GM19193 (cell line): ENCODE results near the gene PHB1.

Source experiments
- POLR2A ChIP-seq: IDR thresholded peaks from 4 replicates; pipeline ENCODE4 v1.6.1; 2011; ENCODE audit not compliant: insufficient read depth, insufficient read length; ENCODE audit errors: extremely low read depth

The PHB1 gene

DNA sequence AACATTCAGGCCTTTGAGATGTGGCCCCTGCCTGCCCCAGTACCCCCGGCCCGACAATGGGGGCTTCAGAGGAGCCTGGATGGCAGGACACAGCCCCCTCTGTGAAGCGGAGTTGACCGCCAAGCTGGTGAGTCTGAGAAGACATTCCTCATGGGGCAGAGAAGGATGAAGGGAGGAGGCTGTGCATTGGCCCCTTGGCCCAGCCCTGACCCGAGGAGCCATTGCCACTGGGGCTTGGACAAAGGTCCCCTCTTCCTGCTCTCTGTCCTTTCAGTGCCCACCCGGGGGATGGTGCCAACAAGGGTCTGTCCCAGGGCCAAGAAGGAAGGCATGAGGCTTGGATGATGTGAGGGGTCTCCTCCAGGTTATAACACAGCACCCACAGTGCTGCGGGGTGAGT, 30.9 kb upstream of the PHB1 start:
- TF ChIP-seq POLR2A, result no peak

DNA sequence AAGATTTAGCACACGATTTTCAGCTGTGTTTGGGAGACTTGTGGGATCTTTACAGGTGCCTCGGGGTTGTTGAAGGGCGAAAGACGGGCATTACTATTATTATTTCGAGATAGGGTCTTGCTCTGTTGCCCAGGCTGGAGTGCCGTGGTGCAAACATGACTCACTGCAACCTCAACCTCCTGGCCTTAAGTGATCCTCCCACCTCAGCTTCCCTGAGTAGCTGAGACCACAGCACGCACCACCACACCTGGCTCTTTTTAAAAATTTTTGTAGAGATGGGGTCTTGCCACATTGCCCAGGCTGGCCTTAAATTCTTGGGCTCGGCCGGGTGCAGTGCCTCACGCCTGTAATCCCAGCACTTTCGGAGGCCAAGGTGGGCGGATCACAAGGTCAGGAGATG, 29.7 kb upstream of the PHB1 start:
- TF ChIP-seq POLR2A, result no peak

DNA sequence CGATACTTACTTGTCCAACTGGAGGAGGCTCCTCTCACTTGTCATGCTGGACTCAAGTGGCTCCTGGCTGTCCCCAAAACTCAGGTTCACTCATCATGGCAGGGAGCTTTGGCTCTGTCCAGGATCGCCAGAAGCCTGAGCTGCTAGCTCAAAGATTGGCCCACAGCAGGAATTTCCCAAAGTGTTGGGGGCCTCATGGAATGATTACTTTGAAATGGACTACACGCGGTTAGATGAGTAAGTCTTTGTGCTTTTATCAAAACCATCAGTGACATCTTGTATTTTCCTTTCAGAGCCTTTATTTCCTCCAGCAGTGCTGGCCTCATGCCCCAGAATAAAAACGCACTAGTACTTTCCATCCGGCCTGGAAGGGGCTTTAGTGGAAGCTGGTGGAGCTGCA, 29.2 kb upstream of the PHB1 start:
- no peak for TF ChIP-seq POLR2A

DNA sequence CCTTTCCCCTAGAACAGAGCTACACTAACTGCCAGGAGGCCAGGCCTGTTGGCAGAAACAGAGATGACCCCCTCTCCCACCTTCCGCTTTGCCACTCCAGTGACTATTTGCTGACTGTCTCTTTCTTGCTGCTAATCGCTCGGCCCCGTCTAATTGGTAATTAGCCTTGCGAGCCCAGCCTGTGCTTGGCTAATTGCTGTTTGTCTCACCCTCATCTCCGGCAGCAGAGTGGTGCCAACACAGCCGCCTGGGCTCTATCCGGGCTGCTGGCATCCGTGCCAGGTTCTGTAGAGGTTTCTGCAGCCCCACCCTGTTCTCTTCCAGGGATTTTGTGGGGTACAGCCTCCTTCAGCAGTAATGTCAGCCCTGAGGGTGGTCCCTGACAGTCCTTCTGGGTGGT, 27.4 kb upstream of the PHB1 start:
- no peak for TF ChIP-seq POLR2A

DNA sequence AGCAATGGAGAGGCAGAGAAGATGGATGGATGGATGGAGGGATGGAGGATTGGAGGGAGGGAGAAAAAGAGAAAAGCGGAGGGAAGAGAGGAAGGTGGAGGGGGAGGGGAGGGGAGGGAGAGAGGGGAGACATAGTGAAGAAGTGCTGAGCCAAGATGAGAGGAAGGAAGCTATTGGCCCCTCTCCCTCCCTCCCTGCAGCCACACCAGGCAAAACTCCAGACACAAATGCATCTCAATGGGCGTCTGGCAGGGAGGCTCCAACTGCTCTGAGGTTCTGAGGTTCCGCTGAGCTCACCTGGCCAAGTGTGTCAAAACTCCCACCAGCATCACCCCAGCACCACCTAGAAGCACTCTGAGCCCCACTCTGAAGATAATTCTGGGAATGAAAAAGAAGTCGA, 26.9 kb upstream of the PHB1 start:
- TF ChIP-seq POLR2A, result no peak

DNA sequence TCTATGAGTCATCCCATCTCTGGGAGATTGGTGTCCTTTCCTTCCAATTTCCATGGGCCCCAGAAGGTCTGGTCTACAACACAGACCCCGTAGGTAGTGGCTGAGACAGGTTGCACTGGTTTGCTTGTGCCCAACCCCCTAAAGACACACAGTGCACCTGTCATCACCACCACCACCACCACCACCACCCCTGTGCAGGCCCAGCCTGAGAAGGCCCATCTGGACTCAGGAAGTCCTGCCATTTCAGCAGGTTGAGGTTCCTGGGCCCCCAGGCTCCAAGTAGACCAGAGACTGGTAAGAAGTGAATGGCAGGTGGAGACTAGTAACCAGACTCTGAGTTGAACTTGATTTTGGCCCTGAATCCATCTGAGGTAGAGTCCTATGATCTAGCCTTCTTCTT, 25.9 kb upstream of the PHB1 start:
- TF ChIP-seq POLR2A, result no peak

DNA sequence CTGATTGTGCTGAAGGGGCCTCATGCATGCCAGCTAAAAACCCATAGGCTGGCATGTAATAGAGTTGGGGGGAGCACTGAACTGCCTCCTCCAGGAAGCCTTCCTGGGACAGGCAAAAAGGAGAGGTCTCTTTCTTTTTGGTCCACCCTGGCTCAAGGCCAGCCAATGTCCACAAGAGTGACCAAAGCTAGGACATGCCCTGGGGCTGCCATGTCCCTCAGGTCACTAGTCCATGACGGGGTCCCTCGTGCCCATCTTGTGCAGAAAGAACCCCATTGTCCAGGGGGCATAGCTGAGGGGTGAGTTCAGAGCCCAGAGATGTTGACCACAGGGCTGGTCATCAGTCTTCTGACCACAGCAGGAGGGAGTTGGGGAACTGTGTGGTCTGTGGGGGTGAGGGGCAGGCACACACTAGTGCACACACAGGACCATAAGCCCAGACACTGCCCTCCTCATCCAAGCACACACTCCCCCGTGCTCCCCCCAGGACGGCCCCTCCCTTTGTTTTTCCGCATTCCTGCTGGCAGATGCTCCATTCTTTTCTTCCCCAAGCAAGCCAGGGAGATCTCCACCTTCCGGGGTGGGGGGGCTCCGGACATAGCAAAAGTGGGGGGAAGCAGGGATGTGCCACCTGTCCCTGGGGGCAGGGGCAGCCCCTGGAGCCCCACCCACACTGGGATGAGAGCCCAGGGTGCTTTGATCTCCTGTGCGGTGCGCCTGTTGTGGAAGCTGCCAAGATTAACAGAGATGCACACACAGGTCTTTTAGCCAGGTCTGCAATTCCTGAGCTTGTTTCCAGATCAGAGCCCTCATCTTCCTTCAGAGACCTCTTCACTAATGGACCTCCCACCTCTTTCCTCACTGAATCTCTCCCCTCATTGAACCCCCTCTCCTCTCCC, 25.2 kb upstream of the PHB1 start:
- no peak for TF ChIP-seq POLR2A

DNA sequence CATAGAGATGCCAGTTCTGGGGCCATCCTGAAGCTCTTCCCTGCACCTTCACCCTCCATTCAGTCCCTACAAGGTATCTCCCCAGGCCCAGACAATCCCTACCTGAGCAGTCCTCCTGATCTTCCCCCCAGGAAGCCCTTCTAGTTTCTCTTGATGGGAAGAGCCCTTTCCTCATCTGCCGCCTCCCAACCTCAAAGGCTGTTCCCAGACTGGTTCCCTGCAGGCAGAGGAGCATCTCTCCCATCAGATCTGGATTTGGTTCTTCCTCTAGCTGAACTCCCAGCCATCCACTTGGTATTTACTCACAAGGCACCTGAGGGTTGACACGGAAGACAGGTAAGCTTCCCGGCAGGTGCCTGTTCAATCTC, 24.6 kb upstream of the PHB1 start:
- TF ChIP-seq POLR2A, result no peak

DNA sequence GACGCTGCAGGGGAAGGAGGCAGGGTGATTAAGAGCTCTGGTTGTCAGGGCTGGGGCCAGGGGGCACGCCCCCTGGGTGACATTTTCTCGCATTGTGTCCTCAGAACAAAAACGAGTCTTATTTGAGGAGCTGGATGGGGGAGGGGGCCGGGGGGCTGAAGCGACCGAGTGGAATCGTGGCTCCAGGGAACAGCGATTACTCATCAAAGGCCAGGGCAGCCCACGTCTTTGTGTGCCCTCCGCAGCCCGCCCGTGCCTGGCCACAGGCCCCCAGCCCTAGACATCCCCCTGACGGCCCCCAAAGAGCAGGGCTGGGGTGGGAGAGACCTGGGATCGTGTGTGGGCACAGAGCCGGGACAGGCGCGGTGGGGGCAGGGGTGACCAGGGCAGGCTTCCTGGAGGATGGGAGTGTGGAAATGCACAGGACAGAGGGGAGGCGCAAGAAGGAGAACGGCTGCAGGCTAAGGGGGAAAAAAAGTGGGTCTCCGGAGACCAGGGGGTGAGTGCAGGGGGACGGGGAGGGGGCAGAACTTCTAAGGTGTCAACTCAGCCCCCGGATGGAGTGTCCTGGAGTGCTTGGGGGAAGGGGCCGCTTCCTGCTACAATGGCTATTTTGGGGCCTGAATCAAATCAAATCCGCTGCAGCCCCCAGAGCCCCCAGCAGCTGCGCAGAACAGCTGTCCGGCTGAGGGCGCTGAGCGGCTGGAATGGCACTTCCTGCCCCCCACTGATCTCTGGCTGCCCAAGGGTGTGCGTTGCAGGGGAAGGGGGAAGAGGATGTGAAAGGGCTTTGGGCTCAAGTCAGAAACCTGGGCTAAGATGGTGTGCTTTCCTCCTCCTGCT, 24.0 kb upstream of the PHB1 start:
- no peak for TF ChIP-seq POLR2A

DNA sequence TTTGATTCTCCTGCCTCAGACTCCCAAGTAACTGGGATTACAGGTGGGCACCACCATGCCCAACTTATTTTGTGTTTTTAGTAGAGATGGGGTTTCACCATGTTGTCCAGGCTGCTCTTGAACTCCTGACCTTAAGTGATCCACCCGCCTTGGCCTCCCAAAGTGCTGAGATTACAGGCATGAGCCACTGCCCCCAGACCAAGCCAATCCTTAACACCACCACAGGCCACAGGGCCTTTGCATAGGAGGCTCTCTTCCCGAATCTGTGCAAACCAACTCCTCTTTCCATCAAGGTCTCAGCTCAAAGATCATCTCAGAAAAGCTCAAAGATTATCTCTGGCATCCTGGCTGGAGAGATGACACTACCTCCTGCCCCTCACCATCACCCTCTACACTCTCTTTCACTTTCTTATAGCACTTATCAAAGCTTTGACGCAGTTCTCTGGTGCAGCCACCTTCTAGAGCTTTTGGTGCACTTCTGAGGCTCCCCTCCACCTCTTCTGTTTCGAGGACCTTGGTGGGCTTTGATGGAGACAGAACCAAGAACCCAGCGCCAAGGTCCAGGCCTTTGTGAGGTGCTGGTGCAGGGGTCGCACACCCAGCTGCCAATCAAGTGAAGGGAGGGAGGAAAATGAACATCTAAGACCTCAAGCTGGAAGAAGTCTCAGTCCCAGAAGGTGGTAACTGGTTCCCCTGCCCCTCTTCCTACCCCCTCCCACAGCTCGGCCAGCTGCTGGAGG, 23.2 kb upstream of the PHB1 start:
- no peak for TF ChIP-seq POLR2A

DNA sequence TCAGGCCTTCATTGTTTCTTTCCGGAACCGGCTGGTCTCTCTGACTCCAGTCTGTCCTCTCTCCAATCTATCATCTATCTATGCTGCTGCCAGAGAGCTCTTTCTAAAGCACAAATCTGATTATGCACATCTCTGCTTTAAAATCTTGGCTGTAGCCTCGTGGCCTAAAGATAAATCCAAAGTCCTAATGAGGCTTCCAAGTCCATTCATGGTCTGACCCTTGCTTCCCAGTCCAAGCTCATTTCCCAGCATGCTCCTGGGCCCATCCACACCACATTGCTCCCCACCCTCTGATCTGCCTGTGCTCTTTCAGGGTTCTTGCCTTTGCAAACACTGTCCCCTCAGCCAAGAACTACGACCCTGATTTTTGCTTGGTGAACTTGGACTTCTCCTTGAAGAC, 21.5 kb upstream of the PHB1 start:
- TF ChIP-seq POLR2A, result no peak

DNA sequence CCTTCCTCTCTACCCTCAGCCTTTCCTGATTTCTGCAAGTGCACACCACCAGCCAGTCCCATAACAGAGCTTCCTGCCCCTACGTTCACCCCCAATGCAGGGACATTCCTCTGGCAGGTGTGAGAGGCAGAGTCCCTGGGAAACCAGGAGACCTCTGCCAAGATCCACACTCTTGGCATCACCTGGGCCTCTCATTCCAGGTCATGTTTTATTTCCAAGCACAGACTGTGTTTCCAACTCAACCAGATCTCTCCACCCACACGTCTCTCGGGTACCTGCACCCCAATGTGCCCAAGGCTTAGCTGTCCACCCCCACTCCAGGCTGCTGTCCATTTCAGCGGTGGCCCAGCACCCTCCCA, 21.0 kb upstream of the PHB1 start:
- TF ChIP-seq POLR2A, result no peak

DNA sequence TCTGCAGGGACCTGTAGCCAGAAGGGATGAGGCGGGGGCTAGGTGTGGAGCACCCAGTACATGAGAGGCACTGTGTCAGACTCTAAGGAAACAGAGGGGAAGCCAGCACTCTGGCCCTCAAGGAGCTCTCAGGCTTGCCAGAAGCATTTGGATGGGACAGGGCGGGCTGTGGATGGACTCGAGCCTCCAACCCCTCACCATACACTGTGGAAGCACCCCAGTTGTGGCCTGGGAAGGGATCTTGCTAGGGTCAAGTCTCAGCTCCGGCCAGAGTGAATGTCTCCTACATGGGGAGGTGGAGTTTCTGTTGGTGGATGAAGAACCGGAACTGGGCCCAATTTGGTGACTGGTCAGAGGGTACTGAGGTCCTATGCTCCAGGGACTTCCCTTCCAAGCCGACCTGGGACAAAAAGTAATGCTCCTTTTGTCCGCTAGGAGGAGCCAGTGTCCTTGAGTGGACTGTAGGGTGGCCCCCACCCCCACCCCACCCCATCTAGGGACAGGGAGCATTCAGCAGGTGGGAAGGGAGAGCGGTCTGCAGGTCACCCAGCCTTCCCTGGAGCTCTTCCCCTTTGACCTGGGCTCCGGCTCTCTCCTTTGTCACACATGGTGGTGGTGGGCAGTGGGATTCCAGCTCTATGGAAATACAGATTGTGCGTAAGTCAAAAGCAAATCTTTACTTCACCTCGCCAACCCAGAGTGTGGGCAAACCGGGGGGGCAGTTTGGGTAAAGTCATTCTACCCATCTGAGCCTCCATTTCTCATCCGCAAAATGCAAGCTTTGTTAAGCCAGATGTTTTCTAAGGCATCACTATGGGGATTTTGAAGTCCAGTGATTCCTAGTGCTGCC, 20.4 kb upstream of the PHB1 start:
- TF ChIP-seq POLR2A, result no peak

DNA sequence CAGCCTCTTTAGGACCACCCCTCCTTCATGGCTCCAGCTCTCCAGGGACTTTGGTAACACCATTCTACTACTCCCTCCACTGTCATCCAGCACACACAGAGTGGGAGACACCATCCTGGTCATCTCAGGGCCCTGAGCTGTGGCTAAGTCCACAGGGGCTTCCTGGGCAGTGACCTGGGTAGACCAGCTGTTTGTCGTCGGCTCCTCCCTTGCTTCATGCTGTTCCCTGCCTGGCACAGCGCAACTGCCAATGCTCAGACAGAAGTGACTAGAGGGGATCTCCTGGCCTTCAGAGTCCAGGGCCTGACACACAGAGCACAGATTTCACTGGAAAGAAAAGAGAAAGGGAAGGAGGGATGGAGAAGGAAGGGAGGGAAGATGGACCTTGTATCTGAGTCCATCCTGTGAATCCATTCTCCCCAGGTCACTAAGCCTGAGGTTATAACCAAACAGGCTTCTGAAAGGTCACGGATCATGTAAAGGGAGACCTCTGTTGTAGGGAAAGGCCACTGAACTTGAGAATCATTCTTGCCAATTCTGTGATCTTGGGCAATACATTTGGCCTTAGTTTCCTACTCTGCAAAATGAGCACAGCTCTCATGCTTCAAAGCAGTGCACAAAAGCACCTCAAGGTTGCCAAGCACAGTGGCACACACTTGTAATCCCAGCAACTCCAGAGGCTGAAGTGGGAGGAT, 18.5 kb upstream of the PHB1 start:
- TF ChIP-seq POLR2A, result no peak
